Chondrocyte (in vitro differentiated cells): ENCODE data around the gene GJB4. TPM values are rescaled to one million over a fixed set of nuclear protein-coding genes. Genes with fewer than 3 reads are reported as not detected.
"Not testable (repeated sequence)": the region's sequence is repeated elsewhere in the genome, so short reads cannot be mapped to it uniquely, and the experiment has no call there.

Source experiments
- DNase-seq: peaks from one replicate; pipeline ENCODE4 v3.0.0; 2021; ENCODE audit warnings: mixed read lengths, low spot score
- H3K27ac Mint-ChIP-seq: one replicate; pipeline ENCODE4 v1.8.0; 2021; ENCODE audit warnings: mild to moderate bottlenecking, moderate library complexity, mixed read lengths; ENCODE audit not compliant: unreplicated experiment
- H3K27me3 Mint-ChIP-seq: 2 replicates; pipeline ENCODE4 v1.8.0; 2021; ENCODE audit warnings: low read depth, mixed read lengths
- H3K36me3 Mint-ChIP-seq: 2 replicates; pipeline ENCODE4 v1.8.0; 2021; ENCODE audit warnings: low read depth, mixed read lengths
- H3K4me1 Mint-ChIP-seq: 2 replicates; pipeline ENCODE4 v1.8.0; 2021; ENCODE audit warnings: low read depth, mild to moderate bottlenecking, mixed read lengths
- H3K4me3 Mint-ChIP-seq: one replicate; pipeline ENCODE4 v1.8.0; 2021; ENCODE audit warnings: mild to moderate bottlenecking, moderate library complexity, mixed read lengths; ENCODE audit not compliant: unreplicated experiment
- H3K9me3 Mint-ChIP-seq: 2 replicates; pipeline ENCODE4 v1.8.0; 2021; ENCODE audit warnings: low read depth, mixed read lengths
- CTCF ChIP-seq: fragments of 200-600 bp; sonication (generic); IDR thresholded peaks from 2 replicates; pipeline ENCODE4 v1.5.0; 2021; ENCODE audit warnings: antibody characterized with exemption, mild to moderate bottlenecking, moderate library complexity
- total RNA-seq: library from RNA; stranded (reverse); gene quantifications from 3 replicates; pipeline ENCODE4 v1.2.1, GENCODE V29; 2021

The GJB4 gene
- total RNA-seq, 1 donor from 2014 or later, result not detected

GRCh38 chr1:34771573-34772371, 12.2 kb downstream of the GJB4 start:
- Mint-ChIP-seq H3K27me3 (peaks cover 3% of the 10 kb centered on the region), H3K4me1 (no peaks in the 10 kb centered on the region), H3K27ac (no peak overlapping the region), H3K9me3 (no peaks in the 10 kb centered on the region), H3K36me3 (no peaks in the 10 kb centered on the region), H3K4me3 (no peak overlapping the region)
- DNase-seq, result no peak
- no peak for TF ChIP-seq CTCF

- not testable (repeated sequence) for H3K4me3 Mint-ChIP-seq, H3K9me3 Mint-ChIP-seq, H3K27ac Mint-ChIP-seq, H3K36me3 Mint-ChIP-seq, H3K27me3 Mint-ChIP-seq, H3K4me1 Mint-ChIP-seq, DNase-seq
Observed at GRCh38 chr1:34773114-34773513, 13.6 kb downstream of the GJB4 start.

GRCh38 chr1:34774957-34775356, 15.4 kb downstream of the GJB4 start:
- DNase-seq, result peak; percentile 64
- H3K36me3 Mint-ChIP-seq, result no peaks in the 10 kb centered on the region
- H3K9me3 Mint-ChIP-seq, result no peaks in the 10 kb centered on the region
- H3K27ac Mint-ChIP-seq, result no peak overlapping the region
- no peak for TF ChIP-seq CTCF
- H3K27me3 Mint-ChIP-seq, result peaks cover 25% of the 10 kb centered on the region
- no peak overlapping the region for H3K4me3 Mint-ChIP-seq
- H3K4me1 Mint-ChIP-seq, result no peaks in the 10 kb centered on the region

GRCh38 chr1:34776911-34777310, 17.4 kb downstream of the GJB4 start:
- Mint-ChIP-seq H3K36me3 (no peaks in the 10 kb centered on the region), H3K4me1 (peaks cover 4% of the 10 kb centered on the region)
- no peak for TF ChIP-seq CTCF

GRCh38 chr1:34777519-34778321, 18.2 kb downstream of the GJB4 start:
- H3K27me3 Mint-ChIP-seq, result peaks cover 36% of the 10 kb centered on the region
- H3K4me1 Mint-ChIP-seq, result peaks cover 7% of the 10 kb centered on the region
- no peaks in the 10 kb centered on the region for H3K9me3 Mint-ChIP-seq
- H3K4me3 Mint-ChIP-seq, result no peak overlapping the region
- DNase-seq, result no peak
- no peak for TF ChIP-seq CTCF
- no peak overlapping the region for H3K27ac Mint-ChIP-seq
- no peaks in the 10 kb centered on the region for H3K36me3 Mint-ChIP-seq

More at GRCh38 chr1:34776911-34777310, 17.4 kb downstream of the GJB4 start:
- Mint-ChIP-seq H3K27me3 (peaks cover 30% of the 10 kb centered on the region), H3K9me3 (no peaks in the 10 kb centered on the region), H3K4me3 (no peak overlapping the region), H3K27ac (no peak overlapping the region)
- no peak for DNase-seq
